Endothelial cell of umbilical vein (primary cell): Measurements from ENCODE around the gene COX14. TPM values are rescaled to one million over a fixed set of nuclear protein-coding genes. Genes with fewer than 3 reads are reported as not detected.

Experiments used
- BruUV-seq: library from RNA; stranded (reverse); fragments of 400-500 nt; replicated peaks from 2 replicates; lab custom pipeline; 2021; lab: Mats Ljungman, UMichigan
- CTCF ChIA-PET: fragments of 300-600, 350-600 bp; sonication (Branson Sonifier 250); formaldehyde crosslinking; loops from one replicate; lab custom pipeline; 2021; ENCODE audit warnings: antibody characterized with exemption, inconsistent platforms; lab: Charles Lee
- POLR2A ChIA-PET: fragments of 300-600, 350-600 bp; sonication (Branson Sonifier 250); formaldehyde crosslinking; loops from one replicate; lab custom pipeline; 2021; ENCODE audit warnings: antibody characterized with exemption, inconsistent platforms; lab: Charles Lee
- DNase-seq: peaks from one replicate; pipeline ENCODE4 v3.0.0-alpha.2; 2011; ENCODE audit warnings: low read depth, low spot score
- FAIRE-seq: peaks from 2 replicates; lab custom pipeline; 2011; peaks lifted over from hg19 to GRCh38; lab: Jason Lieb, UNC
- H2AFZ ChIP-seq: 2 replicates; pipeline ENCODE4 v1.6.0; 2012; ENCODE audit warnings: low read depth, low read length, control low read depth, inconsistent platforms
- H3K27ac ChIP-seq: 2 replicates; pipeline ENCODE4 v1.5.1; 2011; ENCODE audit warnings: low read depth, mild to moderate bottlenecking, control low read depth, low read length, moderate library complexity; ENCODE audit not compliant: insufficient read depth
- H3K27me3 ChIP-seq, 2 experiments: 2 replicates each; pipeline versions ENCODE4 v1.6.0 to v1.6.1; 2011; ENCODE audit warnings: low read length in 2 of 2, mixed read lengths in 1 of 2; ENCODE audit not compliant: control insufficient read depth in 2 of 2, insufficient read depth in 2 of 2
- H3K36me3 ChIP-seq, 2 experiments: 2 replicates in 1 of 2; 3 replicates in 1 of 2; pipeline ENCODE4 v1.5.1; 2011; ENCODE audit warnings: low read length in 2 of 2, mild to moderate bottlenecking in 1 of 2, moderate library complexity in 1 of 2; ENCODE audit not compliant: control insufficient read depth in 2 of 2, insufficient read depth in 2 of 2; ENCODE audit errors: extremely low read depth in 1 of 2
- H3K4me1 ChIP-seq: 3 replicates; pipeline ENCODE4 v1.5.1; 2011; ENCODE audit warnings: mild to moderate bottlenecking, low read length; ENCODE audit not compliant: control insufficient read depth, insufficient read depth; ENCODE audit errors: extremely low read depth
- H3K4me2 ChIP-seq: 2 replicates; pipeline ENCODE4 v1.6.1; 2011; ENCODE audit warnings: low read length, control low read depth, mixed read lengths; ENCODE audit not compliant: insufficient read depth
- H3K4me3 ChIP-seq, 3 experiments: fragments of 200-600 bp in 1 of 3; sonication (generic), shearing (Covaris generic) in 1 of 3; replicated peaks in 1 of 3; 2 replicates each; pipeline ENCODE4 v1.5.1; 2011 to 2016; ENCODE audit warnings: control low read depth in 3 of 3, low read length in 3 of 3, mild to moderate bottlenecking in 2 of 3, inconsistent platforms in 1 of 3, low read depth in 1 of 3, moderate library complexity in 1 of 3; ENCODE audit not compliant: insufficient read depth in 1 of 3
- H3K79me2 ChIP-seq: 2 replicates; pipeline ENCODE4 v1.6.0; 2012; ENCODE audit warnings: low read length, inconsistent platforms; ENCODE audit not compliant: control insufficient read depth, insufficient read depth
- H3K9ac ChIP-seq: replicated peaks from 2 replicates; pipeline ENCODE3; 2011; ENCODE audit warnings: low read length, control low read depth; ENCODE audit not compliant: insufficient read depth; ENCODE audit errors: extremely low read depth
- H3K9me1 ChIP-seq: replicated peaks from 3 replicates; pipeline ENCODE4 v1.6.0; 2011; ENCODE audit warnings: mild to moderate bottlenecking, low read length; ENCODE audit not compliant: control insufficient read depth, insufficient read depth; ENCODE audit errors: extremely low read depth
- H3K9me3 ChIP-seq: replicated peaks from 2 replicates; pipeline ENCODE4 v1.5.1; 2012; ENCODE audit warnings: low read length, inconsistent platforms; ENCODE audit not compliant: control insufficient read depth, insufficient read depth
- H4K20me1 ChIP-seq: replicated peaks from 2 replicates; pipeline ENCODE3; 2011; ENCODE audit warnings: mild to moderate bottlenecking, low read length; ENCODE audit not compliant: control insufficient read depth, insufficient read depth; ENCODE audit errors: extremely low read depth
- CTCF ChIP-seq, 2 donors: IDR thresholded peaks; 1 replicate in 1 of 2; 2 replicates in 1 of 2; pipeline ENCODE4 v1.5.1; 2011; ENCODE audit warnings: low read length in 2 of 2, mild to moderate bottlenecking in 2 of 2, moderate library complexity in 2 of 2, control low read depth in 1 of 2, inconsistent platforms in 1 of 2, low read depth in 1 of 2; ENCODE audit not compliant: insufficient read depth in 1 of 2; ENCODE audit errors: extremely low read depth in 1 of 2
- GATA2 ChIP-seq: IDR thresholded peaks from 2 replicates; pipeline ENCODE4 v1.7.0; 2011; ENCODE audit warnings: low read depth, mild to moderate bottlenecking, moderate library complexity, mixed read lengths, low read length; ENCODE audit not compliant: insufficient read length, insufficient read depth
- JUN ChIP-seq: IDR thresholded peaks from 2 replicates; pipeline ENCODE4 v1.6.1; 2011; ENCODE audit warnings: borderline replicate concordance, low read depth; ENCODE audit not compliant: insufficient read length, insufficient read depth
- MAX ChIP-seq: IDR thresholded peaks from 2 replicates; pipeline ENCODE4 v1.6.1; 2011; ENCODE audit not compliant: insufficient read depth, insufficient read length
- MYC ChIP-seq: IDR thresholded peaks from one replicate; pipeline ENCODE4 v1.6.1; 2011; ENCODE audit warnings: mild to moderate bottlenecking, low read depth, low read length
- POLR2AphosphoS5 ChIP-seq: IDR thresholded peaks from 2 replicates; pipeline ENCODE4 v1.6.1; 2012; ENCODE audit warnings: low read depth, mild to moderate bottlenecking, control low read depth, low read length, moderate library complexity; ENCODE audit not compliant: insufficient read depth
- dilution Hi-C: fragments of 300-500 bp; cut with MboI; formaldehyde crosslinking; loops from one replicate; pipeline ENCODE4 v1.15.0; 2019; ENCODE audit warnings: low sequenced_read_pairs; ENCODE audit not compliant: extremely low pct_ligation_motif_present
- intact Hi-C: fragments of 100-400 bp; cut with micrococcal nuclease; formaldehyde crosslinking; loops from one replicate; pipeline ENCODE4 v1.10.0; 2022
- polyA plus RNA-seq, 4 experiments: library from polyadenylated mRNA; depleted of rRNA in 3 of 4; stranded (reverse) in 3 of 4; unstranded in 1 of 4; fragments of >200 nt; gene quantifications; 2 replicates each; pipeline versions ENCODE4 v1.2.1 to v1.2.3, GENCODE V29; 2011 to 2012; ENCODE audit warnings: missing spikeins in 1 of 4
- total RNA-seq: library from RNA; stranded (reverse); gene quantifications from 2 replicates; pipeline ENCODE4 v1.2.3, GENCODE V29; 2021

Gene COX14
- total and polyA plus RNA-seq, 2 donors (not counting 3 experiments of a cell fraction or from before 2014, with no cell fraction given): 40.3 to 106 TPM

- CTCF ChIA-PET: interaction anchor here (0.6 to 5.6 kb wide), 33 partner anchors 8 to 262 kb away, joined by 3 to 89 read pairs (median 4); partner anchors contain the start of genes CERS5, COX14, LIMA1 and RACGAP1
These were observed 27.0 kb upstream of the COX14 start, which contains the start of gene SMARCD1 for GRCh38 chr12:50084775-50085614. SMARCD1 (plus strand) TSS chr12:50085342; CDS start chr12:50085370, 28 bp downstream.

More at GRCh38 chr12:50084775-50085614, 27.0 kb upstream of the COX14 start, which contains the start of gene SMARCD1:
- H3K36me3 ChIP-seq: peaks cover 18 to 19% of the 10 kb centered on the region in 2 experiments
- BruUV-seq: TSS peak; percentile 87
- POLR2A ChIA-PET: interaction anchor here (0.7 to 1.9 kb wide), 12 partner anchors 15 to 840 kb away, joined by 3 to 17 read pairs (median 4); partner anchors contain the start of genes CERS5, COX14 and RACGAP1
- TF ChIP-seq CTCF (IDR thresholded peaks at IDR 0.05; ENCODE audit: extremely low read depth in 1 of 2, insufficient read depth in 1 of 2, low read depth in 1 of 2, low read length in 2 of 2): peak; percentile 50 to 71
- peak; percentile 81 for TF ChIP-seq POLR2AphosphoS5
- peak; percentile 29 for TF ChIP-seq MAX
- no peak for TF ChIP-seq MYC
- no peak for TF ChIP-seq JUN
- TF ChIP-seq GATA2: no peak
- peak; percentile 92 for DNase-seq
- H3K4me2 ChIP-seq: peak within 1 kb of the TSS; percentile 96
- FAIRE-seq: peak; percentile 85
- intact Hi-C loops: loop anchor here (1.0 kb wide), 2 partner anchors 10 to 27 kb away; partner anchors contain the start of gene COX14
- H3K9me3 ChIP-seq: no peaks in the 10 kb centered on the region
- H3K79me2 ChIP-seq: peaks cover 16% of the 10 kb centered on the region
- H3K27me3 ChIP-seq: no peaks in the 10 kb centered on the region
- dilution Hi-C loops: no loop called here
- peak within 1 kb of the TSS; percentile 51 to 95 (median 80) for H3K4me3 ChIP-seq
- no peaks in the 10 kb centered on the region for H3K9me1 ChIP-seq
- peak within 1 kb of the TSS; percentile 84 for H2AFZ ChIP-seq
- peak within 1 kb of the TSS; percentile 78 for H3K9ac ChIP-seq
- H3K27ac ChIP-seq: peak within 1 kb of the TSS; percentile 72
- peaks cover 35% of the 10 kb centered on the region for H3K4me1 ChIP-seq
- no peaks in the 10 kb centered on the region for H4K20me1 ChIP-seq
